ENCODE data around the gene CHD3. TPM values are rescaled to one million over a fixed set of nuclear protein-coding genes. Genes with fewer than 3 reads are reported as not detected.

The CHD3 gene
- total RNA-seq, 1 donor from 2014 or later = 12.8 TPM

DNA sequence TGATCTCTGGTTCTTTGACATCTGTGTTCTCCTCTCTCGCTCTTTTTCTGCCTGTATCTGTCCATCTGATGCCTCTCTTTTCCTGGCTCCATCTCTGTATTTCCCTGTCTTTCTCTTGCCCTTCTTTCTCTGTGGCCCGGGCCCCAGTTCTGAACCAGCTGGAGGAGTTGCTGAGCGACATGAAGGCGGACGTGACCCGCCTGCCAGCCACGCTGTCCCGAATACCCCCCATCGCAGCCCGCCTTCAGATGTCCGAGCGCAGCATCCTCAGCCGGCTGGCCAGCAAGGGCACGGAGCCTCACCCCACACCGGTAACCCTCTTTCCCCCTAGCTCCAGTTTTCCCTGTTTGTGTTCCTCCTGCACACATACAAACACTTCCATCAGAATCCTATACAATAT is 21.7 kb downstream of the CHD3 start:
- Histone ChIP-seq H3K9ac (no peak overlapping the region), H3F3A (ENCODE audit: low read depth) (peaks cover 10% of the 10 kb centered on the region), H3K4me3 (no peak overlapping the region), H3K36me3 (no peaks in the 10 kb centered on the region), H3K4me2 (no peak overlapping the region), H3K4me1 (peaks cover 2% of the 10 kb centered on the region), H3K27me3 (peaks cover 14% of the 10 kb centered on the region), H3K9me3 (ENCODE audit: low read depth) (no peaks in the 10 kb centered on the region), H3K79me2 (ENCODE audit: low read depth) (no peaks in the 10 kb centered on the region), H3K27ac (no peak overlapping the region), H4K20me1 (ENCODE audit: low read depth) (peaks cover 2% of the 10 kb centered on the region), H2AFZ (replicated peaks) (no peak overlapping the region)
- Mint-ChIP-seq H3K27me3 (ENCODE audit: insufficient read depth, low read depth) (peaks cover 3% of the 10 kb centered on the region), H3K36me3 (peaks cover 12% of the 10 kb centered on the region), H3K4me3 (no peak overlapping the region), H3K4me1 (peaks cover 12% of the 10 kb centered on the region), H3K27ac (no peak overlapping the region), H3K9me3 (no peaks in the 10 kb centered on the region)
- TF ChIP-seq, protein P1, sequence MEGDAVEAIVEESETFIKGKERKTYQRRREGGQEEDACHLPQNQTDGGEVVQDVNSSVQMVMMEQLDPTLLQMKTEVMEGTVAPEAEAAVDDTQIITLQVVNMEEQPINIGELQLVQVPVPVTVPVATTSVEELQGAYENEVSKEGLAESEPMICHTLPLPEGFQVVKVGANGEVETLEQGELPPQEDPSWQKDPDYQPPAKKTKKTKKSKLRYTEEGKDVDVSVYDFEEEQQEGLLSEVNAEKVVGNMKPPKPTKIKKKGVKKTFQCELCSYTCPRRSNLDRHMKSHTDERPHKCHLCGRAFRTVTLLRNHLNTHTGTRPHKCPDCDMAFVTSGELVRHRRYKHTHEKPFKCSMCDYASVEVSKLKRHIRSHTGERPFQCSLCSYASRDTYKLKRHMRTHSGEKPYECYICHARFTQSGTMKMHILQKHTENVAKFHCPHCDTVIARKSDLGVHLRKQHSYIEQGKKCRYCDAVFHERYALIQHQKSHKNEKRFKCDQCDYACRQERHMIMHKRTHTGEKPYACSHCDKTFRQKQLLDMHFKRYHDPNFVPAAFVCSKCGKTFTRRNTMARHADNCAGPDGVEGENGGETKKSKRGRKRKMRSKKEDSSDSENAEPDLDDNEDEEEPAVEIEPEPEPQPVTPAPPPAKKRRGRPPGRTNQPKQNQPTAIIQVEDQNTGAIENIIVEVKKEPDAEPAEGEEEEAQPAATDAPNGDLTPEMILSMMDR (IDR thresholded peaks at IDR 0.05) = no peak
- TF ChIP-seq EZH2phosphoT487 (IDR thresholded peaks at IDR 0.05) (no peak), EZH2 (IDR thresholded peaks at IDR 0.05) (no peak)
- no peak for DNase-seq (ENCODE audit: low spot score)

DNA sequence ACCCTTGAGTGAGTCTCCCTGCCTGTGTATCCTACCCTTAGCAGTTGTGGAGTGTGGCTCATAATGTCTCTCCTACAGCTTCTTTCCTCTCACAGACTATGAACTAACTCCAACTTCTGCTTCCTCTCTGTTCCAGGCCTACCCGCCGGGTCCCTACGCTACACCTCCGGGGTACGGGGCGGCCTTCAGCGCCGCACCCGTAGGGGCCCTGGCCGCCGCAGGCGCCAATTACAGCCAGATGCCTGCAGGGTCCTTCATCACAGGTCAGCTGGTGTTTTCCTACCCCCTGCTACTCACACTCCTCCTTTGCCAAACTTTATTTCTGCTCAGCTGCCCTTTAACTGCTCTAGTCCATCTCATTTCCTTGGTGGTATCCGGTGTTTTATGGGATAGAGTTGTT is 22.1 kb downstream of the CHD3 start:
- Histone ChIP-seq H3K36me3 (no peaks in the 10 kb centered on the region), H2AFZ (replicated peaks) (no peak overlapping the region), H4K20me1 (ENCODE audit: low read depth) (peaks cover 3% of the 10 kb centered on the region), H3K4me3 (no peak overlapping the region), H3K27ac (no peak overlapping the region), H3K9me3 (ENCODE audit: low read depth) (no peaks in the 10 kb centered on the region), H3K27me3 (peaks cover 15% of the 10 kb centered on the region), H3F3A (ENCODE audit: low read depth) (peaks cover 15% of the 10 kb centered on the region), H3K4me1 (peaks cover 4% of the 10 kb centered on the region), H3K4me2 (no peak overlapping the region), H3K79me2 (ENCODE audit: low read depth) (no peaks in the 10 kb centered on the region), H3K9ac (no peak overlapping the region)
- Mint-ChIP-seq H3K4me1 (peaks cover 14% of the 10 kb centered on the region), H3K27ac (no peak overlapping the region), H3K27me3 (ENCODE audit: insufficient read depth, low read depth) (peaks cover 5% of the 10 kb centered on the region), H3K9me3 (no peaks in the 10 kb centered on the region), H3K36me3 (peaks cover 12% of the 10 kb centered on the region), H3K4me3 (no peak overlapping the region)
- no peak for DNase-seq (ENCODE audit: low spot score)
- no peak for TF ChIP-seq EZH2phosphoT487 (IDR thresholded peaks at IDR 0.05)
- no peak for TF ChIP-seq EZH2 (IDR thresholded peaks at IDR 0.05)
- TF ChIP-seq, protein P1 (IDR thresholded peaks at IDR 0.05) = no peak

DNA sequence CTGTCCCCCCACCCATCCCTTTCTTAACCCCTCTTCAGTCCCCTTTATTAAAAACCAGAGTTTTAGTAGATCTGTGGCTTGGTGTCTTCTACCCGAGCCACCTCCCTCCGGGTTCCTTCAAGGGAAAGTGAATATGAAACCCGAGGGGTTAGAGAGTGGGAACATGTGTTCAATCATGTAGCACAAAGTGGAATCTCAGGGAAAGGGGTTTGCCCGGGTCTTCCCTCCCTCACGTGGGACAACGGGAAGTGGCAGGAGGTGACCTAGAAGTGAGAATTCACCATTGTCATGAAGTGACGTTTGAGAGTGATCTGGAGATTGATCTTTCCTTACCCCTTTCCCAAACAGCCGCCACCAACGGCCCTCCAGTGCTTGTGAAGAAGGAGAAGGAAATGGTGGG is 22.5 kb downstream of the CHD3 start:
- H2AFZ ChIP-seq (replicated peaks) = no peak overlapping the region
- Mint-ChIP-seq H3K9me3 (no peaks in the 10 kb centered on the region), H3K36me3 (peaks cover 12% of the 10 kb centered on the region), H3K27ac (no peak overlapping the region), H3K4me3 (no peak overlapping the region), H3K27me3 (ENCODE audit: insufficient read depth, low read depth) (peaks cover 5% of the 10 kb centered on the region), H3K4me1 (peaks cover 14% of the 10 kb centered on the region)
- peaks cover 4% of the 10 kb centered on the region for H3K4me1 ChIP-seq
- H3K9ac ChIP-seq = no peak overlapping the region
- H4K20me1 ChIP-seq (ENCODE audit: low read depth) = peaks cover 3% of the 10 kb centered on the region
- no peak for DNase-seq (ENCODE audit: low spot score)
- H3K27ac ChIP-seq = no peak overlapping the region
- H3F3A ChIP-seq (ENCODE audit: low read depth) = peaks cover 17% of the 10 kb centered on the region
- no peaks in the 10 kb centered on the region for H3K9me3 ChIP-seq (ENCODE audit: low read depth)
- H3K4me2 ChIP-seq = no peak overlapping the region
- TF ChIP-seq EZH2 (IDR thresholded peaks at IDR 0.05) (no peak), EZH2phosphoT487 (IDR thresholded peaks at IDR 0.05) (no peak)
- TF ChIP-seq, protein P1 (IDR thresholded peaks at IDR 0.05) = no peak
- H3K79me2 ChIP-seq (ENCODE audit: low read depth) = no peaks in the 10 kb centered on the region
- peaks cover 16% of the 10 kb centered on the region for H3K27me3 ChIP-seq
- no peaks in the 10 kb centered on the region for H3K36me3 ChIP-seq
- H3K4me3 ChIP-seq = no peak overlapping the region
